T-helper 1 cell (primary cell): ENCODE data around the gene ELMOD1.

ENCODE experiments used
- DNase-seq, 5 donors: peaks; one replicate each; pipeline ENCODE4 v3.0.0-alpha.2; 2012 to 2020

Gene ELMOD1

GRCh38 chr11:107587306-107587979 lies 3.5 kb upstream of the ELMOD1 start:
- DNase-seq = no peak

DNA sequence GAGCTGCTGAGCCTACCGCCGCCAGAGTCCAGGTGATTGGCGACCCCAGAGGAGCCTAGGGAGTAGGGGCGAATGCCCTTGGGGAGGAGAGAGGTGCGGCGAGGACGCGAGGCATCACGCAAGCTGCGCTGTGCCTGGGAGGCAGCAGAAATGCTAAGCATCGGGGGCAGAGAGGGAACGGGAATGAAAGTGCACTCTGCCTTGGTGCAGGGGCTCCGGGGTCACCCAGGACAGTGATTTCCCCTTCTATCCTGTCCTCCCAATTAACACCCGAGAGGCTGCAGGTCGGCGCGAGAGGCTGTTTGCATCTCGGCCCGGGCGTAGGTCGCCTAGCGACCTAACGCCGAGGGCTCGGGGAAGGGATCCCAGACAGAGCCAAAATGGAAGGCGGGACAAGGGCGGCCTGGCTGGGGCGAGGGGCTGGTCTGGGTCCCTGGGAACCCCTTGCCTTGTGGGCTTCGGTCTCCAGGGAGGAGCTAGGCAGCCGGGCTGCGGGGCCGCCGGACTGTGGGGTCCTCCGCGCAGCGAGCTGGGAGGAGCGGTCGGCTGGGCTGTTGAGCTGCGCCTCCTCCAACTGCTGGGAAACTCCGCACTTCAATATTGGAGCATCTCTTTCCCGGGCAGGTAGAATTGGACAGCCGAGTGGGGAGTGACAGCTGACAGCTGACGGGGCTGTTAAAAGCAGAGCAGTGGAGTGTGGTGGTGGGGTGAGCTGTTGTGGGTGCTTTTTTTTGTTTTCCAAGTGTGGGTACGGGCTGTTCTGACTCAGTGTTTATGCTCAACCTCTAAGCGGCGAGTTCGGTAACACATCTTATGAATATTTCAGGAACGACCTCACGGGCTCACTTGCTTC lies 657 bp downstream of the ELMOD1 start:
- DNase-seq = peak in 1 of 5 donors; percentile 12

- DNase-seq = no peak
These were observed 1.3 kb downstream of the ELMOD1 start for GRCh38 chr11:107592231-107592590.

GRCh38 chr11:107592813-107593212 lies 1.9 kb downstream of the ELMOD1 start:
- no peak for DNase-seq

DNA sequence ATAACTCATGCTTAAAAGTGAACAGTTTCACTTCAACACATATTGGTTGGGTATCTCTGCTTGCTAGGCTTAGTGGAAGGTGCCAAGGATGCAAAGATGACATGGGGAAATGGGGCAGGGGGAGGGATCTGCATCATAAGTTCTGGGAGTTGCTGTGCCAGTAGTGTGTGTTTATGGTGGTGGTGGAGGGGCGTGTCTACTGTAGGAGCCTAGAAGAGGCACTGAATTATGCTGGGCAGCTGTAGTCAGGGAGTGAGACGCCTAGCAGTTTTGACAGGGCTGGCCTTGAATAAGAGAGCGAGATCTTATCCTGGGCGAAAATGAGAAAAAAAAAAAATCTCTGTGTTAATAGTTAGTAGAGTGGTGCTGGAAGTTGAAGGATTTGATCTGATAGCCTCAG lies 3.0 kb downstream of the ELMOD1 start:
- DNase-seq = no peak

- DNase-seq = no peak
These were observed 3.8 kb downstream of the ELMOD1 start for GRCh38 chr11:107594736-107595135.

GRCh38 chr11:107598225-107599139 lies 7.5 kb downstream of the ELMOD1 start:
- no peak for DNase-seq

DNA sequence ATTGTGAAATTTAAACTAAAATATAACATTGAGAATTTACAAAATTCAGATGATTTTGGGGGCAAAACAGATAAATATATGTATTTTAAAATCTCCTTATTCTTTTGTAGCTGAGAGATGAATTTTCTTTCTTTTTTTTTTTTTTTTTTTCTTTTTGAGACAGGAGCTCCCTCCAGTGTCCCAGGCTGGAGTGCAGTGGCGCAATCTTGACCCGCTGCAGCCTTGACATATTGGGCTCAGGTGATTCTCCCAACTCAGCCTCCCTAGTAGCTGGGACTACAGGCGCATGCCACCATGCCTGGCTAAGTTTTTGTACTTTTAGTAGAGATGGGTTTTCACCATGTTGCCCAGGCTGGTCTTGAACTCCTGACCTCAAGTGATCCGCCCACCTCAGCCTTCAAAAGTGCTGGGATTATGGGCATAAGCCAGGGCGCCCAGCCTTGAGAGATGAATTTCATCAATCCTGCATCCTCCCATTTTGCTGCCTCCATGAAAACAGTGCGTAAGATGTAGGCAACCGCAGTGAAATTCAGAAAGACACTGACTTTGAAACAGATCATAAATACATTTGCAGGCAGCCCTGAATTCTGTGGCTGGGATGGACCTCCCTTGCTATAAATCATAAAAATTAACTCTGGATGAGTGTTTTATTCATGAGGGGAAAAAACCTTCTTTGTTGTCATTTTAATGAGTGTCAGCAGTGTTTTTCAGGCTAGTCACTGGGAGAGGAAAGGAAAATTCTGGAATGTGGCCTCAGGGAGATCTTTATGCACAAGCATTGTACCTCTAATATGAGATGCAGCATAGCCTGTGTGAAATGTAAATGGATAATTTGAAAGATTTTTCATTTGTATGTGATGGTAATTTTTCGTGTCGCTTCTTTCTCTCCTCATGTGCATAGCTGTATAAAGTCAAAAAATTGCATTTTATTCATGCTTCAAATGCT lies 14.4 kb downstream of the ELMOD1 start:
- DNase-seq = no peak

DNA sequence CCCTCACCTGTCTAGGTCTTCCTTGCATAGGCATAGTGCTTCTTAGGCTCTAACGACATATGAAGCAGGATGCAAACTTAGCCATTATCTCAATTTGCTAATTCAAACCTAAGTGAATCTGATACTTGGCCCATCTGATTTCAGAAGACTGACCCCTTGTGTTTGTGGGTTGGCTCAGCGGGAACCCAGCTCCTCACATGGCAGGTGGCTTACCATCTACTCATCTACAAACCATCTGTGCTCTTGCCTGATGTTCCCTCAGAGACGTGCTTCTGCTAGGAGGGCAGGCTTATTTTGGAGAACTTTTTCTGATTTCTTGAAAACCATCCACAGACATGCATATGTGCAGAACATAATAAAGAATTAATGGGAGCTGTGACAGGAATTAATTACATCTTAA lies 15.2 kb downstream of the ELMOD1 start:
- DNase-seq = peak in 1 of 5 donors; percentile 3

DNA sequence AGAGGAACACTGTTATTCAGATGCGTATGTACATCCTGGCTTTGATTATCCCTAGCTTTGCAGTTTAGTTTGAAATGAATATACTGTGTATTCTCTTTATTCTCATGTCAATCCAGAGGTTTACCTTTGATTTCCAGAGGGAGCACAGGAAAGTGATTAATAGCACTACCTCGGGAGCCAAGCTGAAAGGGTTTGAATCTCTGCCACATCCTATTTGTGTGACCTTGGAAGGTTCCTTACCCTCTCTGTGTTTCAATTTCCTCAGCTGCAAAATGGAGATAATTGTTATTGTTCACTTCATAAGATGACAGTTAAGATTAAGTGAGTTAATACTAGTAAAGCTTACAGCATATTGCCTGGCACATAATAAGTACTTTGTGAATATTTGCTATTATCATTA lies 17.9 kb downstream of the ELMOD1 start:
- no peak for DNase-seq

DNA sequence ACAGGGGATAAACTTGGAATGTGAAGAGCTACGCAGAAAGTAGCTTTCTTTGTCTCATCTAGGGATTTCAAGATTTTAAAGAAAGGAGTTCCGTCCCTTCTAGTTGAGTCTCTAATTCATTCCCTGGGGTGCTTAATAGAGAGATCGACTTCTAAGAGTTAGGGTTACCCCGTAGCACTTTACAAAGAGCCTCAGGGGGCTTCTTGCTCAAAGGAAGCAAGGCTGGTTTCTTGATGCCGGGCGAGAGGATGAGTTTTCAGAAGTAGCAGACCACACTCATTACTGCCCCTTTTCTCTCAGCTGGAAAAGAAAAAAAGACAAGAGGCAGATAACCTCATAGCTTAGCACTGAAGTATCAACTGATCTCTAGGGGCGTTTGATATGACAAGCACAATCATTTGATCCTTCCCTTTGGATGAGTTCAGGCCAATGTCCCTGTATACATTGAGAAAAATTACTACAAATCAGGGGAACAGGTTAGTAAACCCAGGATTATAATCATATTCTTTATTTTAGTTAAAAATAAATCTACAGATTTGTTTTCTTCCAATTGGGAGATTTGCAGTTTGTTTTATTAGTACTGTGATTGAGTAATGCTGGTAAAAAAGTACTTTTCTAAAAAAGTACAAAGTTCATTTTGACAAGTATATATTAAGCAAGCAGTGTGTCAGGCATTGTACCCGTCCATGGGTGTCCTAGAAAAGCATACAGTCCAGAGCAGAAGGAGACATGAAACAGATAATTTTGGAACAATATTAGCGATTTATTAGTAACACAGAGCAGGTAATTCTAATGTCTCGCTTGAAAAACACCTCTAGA lies 18.7 kb downstream of the ELMOD1 start:
- no peak for DNase-seq

DNA sequence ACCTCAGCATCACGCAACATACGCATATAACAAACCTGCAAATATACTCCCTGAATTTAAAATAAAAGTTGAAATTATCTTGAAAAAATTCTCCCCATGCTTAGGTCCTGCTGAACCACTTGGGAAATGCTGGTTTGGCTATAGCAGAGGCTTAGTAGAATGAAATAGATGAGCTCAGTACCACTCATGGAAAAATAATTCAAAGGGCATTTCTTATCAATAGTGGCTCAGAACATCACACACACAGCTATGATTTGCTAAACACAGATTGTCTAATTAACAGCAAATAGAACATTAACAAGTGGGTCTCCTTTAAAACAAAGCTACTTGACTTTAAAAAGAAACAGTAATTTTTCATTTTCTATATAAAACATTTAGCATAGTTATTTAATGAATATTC lies 21.5 kb downstream of the ELMOD1 start:
- no peak for DNase-seq

DNA sequence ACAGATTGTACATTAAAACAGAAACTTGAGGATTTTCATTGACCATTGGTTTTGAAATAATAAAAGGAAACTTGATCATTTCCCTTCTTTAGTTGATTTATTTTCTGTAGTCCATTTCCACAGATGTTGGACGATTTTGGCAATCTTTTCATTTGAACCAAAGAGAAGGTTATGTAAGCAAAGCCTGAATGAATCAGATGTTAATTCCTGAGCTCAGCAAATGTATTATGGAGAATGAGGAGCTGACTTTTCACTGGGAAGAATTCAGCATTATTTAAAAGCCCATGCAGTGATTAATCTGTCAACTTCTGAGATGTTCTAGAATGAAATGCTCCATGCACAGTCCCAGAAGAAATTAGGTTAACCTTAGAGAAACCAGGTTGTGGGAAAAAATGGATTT lies 29.0 kb downstream of the ELMOD1 start:
- DNase-seq = no peak

DNA sequence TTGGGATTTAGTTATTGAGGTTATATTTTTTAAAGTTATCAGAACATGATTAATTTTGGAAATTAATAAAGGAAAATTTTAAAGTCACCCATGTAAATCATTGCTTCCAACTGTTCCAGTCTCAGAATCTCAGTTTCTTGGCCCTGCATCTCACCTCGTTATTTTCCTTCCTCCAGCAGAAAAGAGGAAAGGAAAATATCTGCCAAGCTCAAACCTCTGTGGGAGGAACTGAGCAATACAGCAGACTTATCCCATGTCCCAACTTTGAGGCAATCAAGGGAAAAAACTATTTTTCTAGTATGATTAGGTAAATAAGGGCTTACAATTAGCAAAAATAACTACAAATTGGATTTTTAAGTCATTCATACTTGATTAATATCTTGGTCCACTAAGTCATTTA lies 30.1 kb downstream of the ELMOD1 start:
- no peak for DNase-seq

- no peak for DNase-seq
These were observed 32.2 kb downstream of the ELMOD1 start for GRCh38 chr11:107623183-107623582.

DNA sequence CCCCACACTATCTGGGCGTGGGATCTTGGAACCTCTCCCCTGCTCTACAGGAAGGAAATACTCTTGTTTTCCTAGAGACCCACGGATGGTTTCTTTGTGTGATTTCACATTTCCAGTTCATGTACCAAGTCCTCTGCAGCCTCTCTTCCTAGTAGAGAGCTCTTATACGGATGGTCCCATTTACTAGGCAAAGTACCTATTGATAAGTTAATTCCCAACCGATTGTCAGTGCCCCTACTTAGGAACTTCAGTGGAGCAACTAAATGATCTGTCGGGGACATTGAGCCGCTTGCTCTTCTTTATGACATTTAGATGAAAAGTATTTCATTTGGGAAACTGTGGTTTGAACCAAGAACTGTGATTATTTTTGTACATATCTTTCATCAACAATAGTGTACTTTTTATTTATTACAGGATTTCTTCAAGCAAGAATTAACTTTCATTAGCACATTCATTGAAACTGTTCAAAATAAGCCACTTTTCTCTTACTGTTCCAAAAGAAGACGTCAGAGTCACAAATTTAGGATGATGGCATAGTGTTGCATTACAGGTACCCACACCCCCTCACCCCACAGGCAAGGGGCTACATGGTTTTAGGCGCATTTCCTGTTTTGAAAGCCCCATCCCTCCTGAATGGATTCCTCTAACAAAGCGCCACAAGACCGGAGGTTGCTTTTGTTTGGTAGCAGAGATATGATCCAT lies 34.2 kb downstream of the ELMOD1 start:
- DNase-seq = no peak

GRCh38 chr11:107625685-107625989 lies 34.7 kb downstream of the ELMOD1 start:
- DNase-seq = no peak

DNA sequence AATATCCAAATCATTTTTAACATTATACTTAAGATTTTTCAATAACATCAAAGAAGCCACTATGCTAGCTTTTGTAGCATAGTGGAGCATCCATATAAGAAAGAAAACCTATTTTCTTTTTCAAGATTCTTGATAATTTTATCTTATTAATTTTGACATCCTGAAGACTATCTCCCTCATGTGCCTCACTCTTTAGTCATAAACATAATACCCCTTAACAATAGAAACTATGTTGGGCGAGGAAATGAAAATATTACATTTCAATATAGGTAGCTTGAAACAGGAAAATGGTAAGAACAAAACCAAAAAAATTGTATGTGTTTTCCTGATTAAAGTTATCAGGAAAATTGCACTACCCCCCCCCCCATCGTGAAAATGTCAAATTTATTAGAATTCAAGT lies 40.1 kb downstream of the ELMOD1 start:
- DNase-seq = no peak

GRCh38 chr11:107631931-107632330 lies 41.0 kb downstream of the ELMOD1 start:
- no peak for DNase-seq

DNA sequence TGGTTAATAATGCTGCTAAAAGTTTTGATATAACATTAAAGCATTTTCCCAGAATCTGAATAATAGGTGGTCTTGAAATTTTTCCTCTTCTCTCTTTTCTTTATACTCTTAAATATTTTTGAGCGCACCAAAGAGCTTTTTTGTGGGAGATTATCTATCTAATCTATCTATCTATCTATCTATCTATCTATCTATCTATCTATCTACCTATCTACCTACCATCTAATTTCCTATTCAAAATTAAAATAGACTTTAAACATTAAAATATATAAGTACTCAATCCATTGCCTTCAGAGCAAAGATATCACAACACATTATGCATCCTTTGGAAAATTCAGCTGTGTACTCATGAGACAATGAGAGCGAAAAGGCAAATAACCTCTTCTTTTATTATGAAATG lies 55.8 kb downstream of the ELMOD1 start:
- DNase-seq = no peak

DNA sequence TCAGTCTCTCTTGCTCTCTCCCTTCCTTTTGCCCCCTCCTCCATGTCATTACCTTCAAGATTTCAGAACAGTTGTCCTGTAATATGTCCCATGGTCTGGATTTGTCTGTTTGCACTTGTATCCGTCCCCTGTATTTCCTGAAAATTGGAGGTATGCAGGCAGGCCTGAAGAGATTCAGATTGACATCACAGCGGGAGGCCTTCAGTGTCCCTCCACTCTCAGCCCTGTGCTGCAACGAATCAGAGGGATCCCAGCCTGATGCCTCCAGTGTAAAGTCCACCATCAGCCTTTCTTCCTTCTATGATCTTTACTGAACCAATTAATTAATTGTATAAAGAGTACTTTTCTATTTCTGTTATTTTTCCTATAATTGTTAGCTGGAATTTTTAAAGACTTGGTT lies 57.3 kb downstream of the ELMOD1 start:
- no peak for DNase-seq
